ENCODE data around the gene IAH1.

IAH1 gene

DNA sequence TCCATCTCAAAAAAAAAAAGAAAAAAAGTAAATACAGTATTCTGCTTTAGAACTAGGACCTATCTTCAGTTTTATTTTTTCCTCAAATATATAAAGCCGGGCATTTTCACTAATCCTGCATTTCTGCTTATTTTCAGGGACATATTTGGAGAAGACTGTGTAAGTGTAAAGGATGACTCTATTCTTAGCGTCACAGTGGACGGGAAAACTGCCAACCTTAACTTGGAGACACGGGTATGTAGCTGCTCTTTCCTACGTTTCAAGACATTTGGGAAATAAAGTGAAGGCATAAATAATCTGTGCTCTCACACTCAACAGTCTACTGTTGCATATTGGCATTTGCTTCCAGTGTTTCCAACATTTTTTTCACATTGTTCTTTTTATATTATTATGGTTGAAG lies 3.1 kb upstream of the IAH1 start:
- H3K9me2 ChIP-seq (replicated peaks; ENCODE audit: insufficient read depth, low read length) = no peaks in the 10 kb centered on the region
- H3K9ac ChIP-seq (ENCODE audit: low read length) = no peak overlapping the region
- TF ChIP-seq CTCF (IDR thresholded peaks at IDR 0.05; ENCODE audit: low read length) (no peak), EZH2phosphoT487 (IDR thresholded peaks at IDR 0.05; ENCODE audit: low read length) (no peak), EZH2 (optimal IDR thresholded peaks at IDR 0.05; ENCODE audit: low read depth, low read length) (no peak)
- H3K4me3 ChIP-seq (ENCODE audit: low read length) = no peak overlapping the region
- H2AFZ ChIP-seq (ENCODE audit: low read length) = no peak overlapping the region
- no peak overlapping the region for H3K27ac ChIP-seq (ENCODE audit: low read length)
- no peaks in the 10 kb centered on the region for H3K79me2 ChIP-seq (ENCODE audit: low read length)
- H4K20me1 ChIP-seq (ENCODE audit: insufficient read depth, low read length) = no peaks in the 10 kb centered on the region
- no peaks in the 10 kb centered on the region for H3K27me3 ChIP-seq (replicated peaks; ENCODE audit: insufficient read depth, low read length)
- DNase-seq = no peak
- H3K9me3 ChIP-seq (replicated peaks; ENCODE audit: insufficient read depth, low read length) = no peaks in the 10 kb centered on the region
- H3K36me3 ChIP-seq (replicated peaks; ENCODE audit: insufficient read depth, low read length) = no peaks in the 10 kb centered on the region
- H3F3A ChIP-seq (ENCODE audit: insufficient read depth, low read length) = 0 out of 2 replicates have a peak, but pooled peaks cover 10% of the 10 kb centered on the region
- no peak overlapping the region for H3K4me2 ChIP-seq (ENCODE audit: low read depth, low read length)
- no peaks in the 10 kb centered on the region for H3K4me1 ChIP-seq (ENCODE audit: low read length)

- Histone ChIP-seq H3K27ac (ENCODE audit: low read length) (no peak overlapping the region), H3K9ac (ENCODE audit: low read length) (no peak overlapping the region), H3K36me3 (replicated peaks; ENCODE audit: insufficient read depth, low read length) (no peaks in the 10 kb centered on the region), H3F3A (ENCODE audit: insufficient read depth, low read length) (0 out of 2 replicates have a peak, but pooled peaks cover 10% of the 10 kb centered on the region), H3K27me3 (replicated peaks; ENCODE audit: insufficient read depth, low read length) (no peaks in the 10 kb centered on the region), H3K79me2 (ENCODE audit: low read length) (no peaks in the 10 kb centered on the region), H2AFZ (ENCODE audit: low read length) (no peak overlapping the region), H4K20me1 (ENCODE audit: insufficient read depth, low read length) (no peaks in the 10 kb centered on the region), H3K4me1 (ENCODE audit: low read length) (no peaks in the 10 kb centered on the region), H3K9me2 (replicated peaks; ENCODE audit: insufficient read depth, low read length) (no peaks in the 10 kb centered on the region), H3K4me3 (ENCODE audit: low read length) (no peak overlapping the region), H3K4me2 (ENCODE audit: low read depth, low read length) (no peak overlapping the region), H3K9me3 (replicated peaks; ENCODE audit: insufficient read depth, low read length) (no peaks in the 10 kb centered on the region)
- TF ChIP-seq EZH2phosphoT487 (IDR thresholded peaks at IDR 0.05; ENCODE audit: low read length) = no peak
- no peak for DNase-seq
These were observed 1.8 kb upstream of the IAH1 start for GRCh38 chr2:9472511-9472910.

DNA sequence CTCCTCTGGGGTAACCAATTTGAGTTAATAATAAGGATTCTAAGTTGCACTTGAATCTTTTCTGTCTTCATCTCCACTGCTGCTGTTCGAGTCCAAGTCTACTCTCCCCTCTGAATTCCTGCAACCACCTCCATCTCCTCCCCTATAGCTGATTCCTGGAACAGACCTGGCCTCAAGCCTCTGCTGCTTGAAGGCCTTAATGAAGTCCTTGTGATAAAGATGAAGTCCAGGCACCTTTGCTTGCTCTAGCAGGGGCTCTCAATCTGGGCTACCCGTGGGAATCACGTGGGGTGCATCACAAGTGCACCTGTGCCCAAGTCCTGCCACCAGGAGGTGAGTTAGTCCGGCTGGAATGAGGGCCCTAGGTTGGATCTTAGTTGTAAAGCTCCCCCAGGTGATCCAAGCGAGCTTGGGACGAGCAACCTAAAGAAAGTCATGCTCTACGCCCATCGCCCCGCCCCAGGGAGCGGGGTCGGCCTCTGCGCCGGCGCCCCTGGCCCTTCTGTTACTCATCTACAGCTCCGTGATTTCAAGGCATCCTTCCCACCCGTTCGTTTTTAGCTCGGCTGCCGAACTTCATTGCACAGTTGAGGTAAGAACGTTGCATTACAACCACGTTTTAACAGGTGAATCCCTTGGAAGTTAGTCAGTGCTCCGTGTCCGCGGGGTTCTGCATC lies 905 bp upstream of the IAH1 start:
- H3K27me3 ChIP-seq (replicated peaks; ENCODE audit: insufficient read depth, low read length) = no peaks in the 10 kb centered on the region
- H3K9ac ChIP-seq (ENCODE audit: low read length) = no peak overlapping the region
- no peaks in the 10 kb centered on the region for H3K79me2 ChIP-seq (ENCODE audit: low read length)
- no peaks in the 10 kb centered on the region for H3K36me3 ChIP-seq (replicated peaks; ENCODE audit: insufficient read depth, low read length)
- H3K4me2 ChIP-seq (ENCODE audit: low read depth, low read length) = no peak overlapping the region; the same call in 1 of the 2 replicates
- H3F3A ChIP-seq (ENCODE audit: insufficient read depth, low read length) = 0 out of 2 replicates have a peak, but pooled peaks cover 10% of the 10 kb centered on the region
- H3K4me1 ChIP-seq (ENCODE audit: low read length) = no peaks in the 10 kb centered on the region
- no peak overlapping the region for H3K27ac ChIP-seq (ENCODE audit: low read length)
- H4K20me1 ChIP-seq (ENCODE audit: insufficient read depth, low read length) = no peaks in the 10 kb centered on the region
- H2AFZ ChIP-seq (ENCODE audit: low read length) = peak overlapping the region; percentile 77
- no peak for DNase-seq
- no peaks in the 10 kb centered on the region for H3K9me3 ChIP-seq (replicated peaks; ENCODE audit: insufficient read depth, low read length)
- TF ChIP-seq EZH2 (optimal IDR thresholded peaks at IDR 0.05; ENCODE audit: low read depth, low read length) (no peak), CTCF (IDR thresholded peaks at IDR 0.05; ENCODE audit: low read length) (no peak), EZH2phosphoT487 (IDR thresholded peaks at IDR 0.05; ENCODE audit: low read length) (no peak)
- no peak overlapping the region for H3K4me3 ChIP-seq (ENCODE audit: low read length)
- H3K9me2 ChIP-seq (replicated peaks; ENCODE audit: insufficient read depth, low read length) = no peaks in the 10 kb centered on the region

DNA sequence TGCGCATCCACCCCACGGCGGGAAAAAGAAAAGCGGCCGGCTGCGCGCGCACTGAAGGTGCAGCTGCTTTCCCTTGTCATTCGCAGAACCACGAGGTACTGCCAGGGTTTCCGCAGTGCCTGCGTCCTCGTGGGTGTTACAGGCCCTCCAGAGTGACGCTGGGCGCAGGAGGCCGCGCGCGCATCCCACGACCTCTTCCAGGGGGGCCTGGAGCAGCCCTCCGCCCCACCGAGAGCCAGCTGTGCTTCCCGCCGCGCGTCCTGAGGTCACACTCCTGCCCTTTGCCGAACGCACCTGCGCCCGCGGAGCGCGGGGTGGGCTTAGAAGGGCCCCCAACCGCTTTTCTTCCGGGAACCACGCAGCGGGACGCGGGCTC lies 378 bp upstream of the IAH1 start:
- Histone ChIP-seq H3K27me3 (replicated peaks; ENCODE audit: insufficient read depth, low read length) (no peaks in the 10 kb centered on the region), H3K4me2 (ENCODE audit: low read depth, low read length) (peak overlapping the region; percentile 87), H3F3A (ENCODE audit: insufficient read depth, low read length) (0 out of 2 replicates have a peak, but pooled peaks cover 10% of the 10 kb centered on the region), H3K4me1 (ENCODE audit: low read length) (no peaks in the 10 kb centered on the region), H3K9me3 (replicated peaks; ENCODE audit: insufficient read depth, low read length) (no peaks in the 10 kb centered on the region), H3K27ac (ENCODE audit: low read length) (no peak overlapping the region), H4K20me1 (ENCODE audit: insufficient read depth, low read length) (no peaks in the 10 kb centered on the region), H3K79me2 (ENCODE audit: low read length) (no peaks in the 10 kb centered on the region), H3K4me3 (ENCODE audit: low read length) (peak overlapping the region; percentile 68), H3K36me3 (replicated peaks; ENCODE audit: insufficient read depth, low read length) (no peaks in the 10 kb centered on the region), H2AFZ (ENCODE audit: low read length) (peak overlapping the region; percentile 77), H3K9me2 (replicated peaks; ENCODE audit: insufficient read depth, low read length) (no peaks in the 10 kb centered on the region), H3K9ac (ENCODE audit: low read length) (peak overlapping the region; percentile 72; the same call in 1 of the 2 replicates)
- DNase-seq = no peak
- TF ChIP-seq EZH2phosphoT487 (IDR thresholded peaks at IDR 0.05; ENCODE audit: low read length) = no peak
- TF ChIP-seq CTCF (IDR thresholded peaks at IDR 0.05; ENCODE audit: low read length) = no peak
- no peak for TF ChIP-seq EZH2 (optimal IDR thresholded peaks at IDR 0.05; ENCODE audit: low read depth, low read length)

All from MM.1S (cell line).